ENCODE results near the gene ASCC1. TPM values are rescaled to one million over a fixed set of nuclear protein-coding genes. Genes with fewer than 3 reads are reported as not detected.

ASCC1 gene
- total and polyA plus RNA-seq, 2 of the 13 experiments (the other 11 are each of a cell fraction or from before 2014, with no cell fraction given), result 21.6 to 30.1 TPM

DNA sequence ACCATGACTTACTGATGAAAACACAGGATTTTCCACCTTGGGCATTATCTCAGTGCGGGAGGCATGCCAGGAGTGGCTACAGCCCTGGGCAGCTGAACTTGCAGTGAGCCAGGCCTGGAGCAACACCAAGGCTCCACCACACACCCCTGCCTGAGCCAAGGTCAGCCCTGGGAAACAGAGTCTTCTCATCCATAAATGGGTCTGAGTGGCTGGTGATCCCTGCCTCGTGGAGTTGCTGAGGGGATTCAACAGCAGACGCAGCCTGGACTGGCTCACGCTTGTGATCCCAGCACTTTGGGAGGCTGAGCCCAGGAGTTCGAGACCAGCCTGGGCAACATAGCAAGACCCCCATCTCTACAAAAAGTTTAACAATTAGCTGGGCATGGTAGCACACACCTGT is 160.0 kb downstream of the ASCC1 start (continued):
- TF ChIP-seq MYPOP (CRISPR knock-in tag; IDR thresholded peaks at IDR 0.05), result 0 out of 2 replicates have a peak, but pooled peaks have one; percentile 4
- peak; percentile 56; the same call in 1 of the 2 replicates for TF ChIP-seq ZNF629 (CRISPR knock-in tag; conservative IDR thresholded peaks at IDR 0.05)

DNA sequence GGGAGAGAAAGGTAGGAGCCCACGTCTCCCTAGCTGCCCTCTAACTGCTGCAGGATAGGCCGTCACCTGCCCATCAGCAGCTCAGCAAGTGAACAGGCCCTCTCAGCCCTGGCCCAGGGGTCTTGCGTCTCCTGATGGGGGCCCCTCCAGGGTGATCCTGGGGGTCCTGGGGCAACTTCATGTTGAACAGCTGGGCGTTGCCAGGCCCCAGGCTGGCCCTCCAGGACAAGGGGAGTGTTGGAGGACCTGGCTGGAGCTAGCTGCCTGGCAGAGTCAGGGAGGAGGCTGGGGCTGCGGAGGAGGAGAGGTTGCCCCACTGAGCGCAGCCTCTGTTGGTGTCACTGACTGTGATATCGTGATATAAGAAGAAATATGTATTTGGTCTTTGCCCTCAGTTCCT is 162.4 kb downstream of the ASCC1 start:
- FAIRE-seq (no peak), ATAC-seq (no peak), DNase-seq (ENCODE audit: low spot score) (no peak)
- H3K4me1 ChIP-seq (ENCODE audit: insufficient read depth, low read length), result peaks cover 81% of the 10 kb centered on the region
- H3K27ac ChIP-seq (ENCODE audit: extremely low read length, insufficient read depth, low read length), result no peak overlapping the region
- no TSS peak for BruUV-seq (replicated peaks)
- TF ChIP-seq RAD21 (CRISPR knock-in tag; IDR thresholded peaks at IDR 0.05), result no peak
- TF ChIP-seq ZSCAN21 (CRISPR knock-in tag; IDR thresholded peaks at IDR 0.05; ENCODE audit: borderline replicate concordance), result no peak
- TF ChIP-seq ZFP37 (CRISPR knock-in tag; IDR thresholded peaks at IDR 0.05; ENCODE audit: borderline replicate concordance), result no peak
- no peak for TF ChIP-seq PLSCR1 (CRISPR knock-in tag; IDR thresholded peaks at IDR 0.05; ENCODE audit: borderline replicate concordance)
- no peak for TF ChIP-seq DBP (CRISPR knock-in tag; IDR thresholded peaks at IDR 0.05; ENCODE audit: not compliant biosample characterization)
- no peak for TF ChIP-seq ZFP36L1 (CRISPR knock-in tag; IDR thresholded peaks at IDR 0.05)
- no peak for TF ChIP-seq SSRP1 (CRISPR knock-in tag; IDR thresholded peaks at IDR 0.05)
- no peak for TF ChIP-seq RXRA (CRISPR knock-in tag; IDR thresholded peaks at IDR 0.05)
- no peak for TF ChIP-seq ASH2L (IDR thresholded peaks at IDR 0.05; ENCODE audit: insufficient read length, low read depth, low read length)
- TF ChIP-seq SYNCRIP (IDR thresholded peaks at IDR 0.05; ENCODE audit: insufficient read depth, low read depth, low read length), result no peak
- TF ChIP-seq FOXK2 (IDR thresholded peaks at IDR 0.05), result no peak
- TF ChIP-seq CBX5 (CRISPR knock-in tag; IDR thresholded peaks at IDR 0.05; ENCODE audit: borderline replicate concordance), result no peak
- WGBS (ENCODE audit: low lambda C conversion rate), result 72% methylated on average over 2 of the region's 7 CpGs
- ChIA-PET CTCF (ENCODE audit: low intra/inter-chr PET ratio, low total read pairs) (no interaction called here), POLR2A (interaction anchor here (0.7 to 2.2 kb wide), 4 partner anchors 9 to 268 kb away, joined by 3 to 5 read pairs (median 4); no protein-coding TSS in a partner anchor)
- H3K4me3 ChIP-seq (replicated peaks in 1 of 3; ENCODE audit: insufficient read depth in 1 of 3, low read depth in 2 of 3, low read length in 3 of 3), result no peak overlapping the region
- no peaks in the 10 kb centered on the region for H3K36me3 ChIP-seq (replicated peaks in 1 of 2; ENCODE audit: control insufficient read depth in 1 of 2, insufficient read depth in 2 of 2, low read length in 2 of 2)
- H3K4me2 ChIP-seq (ENCODE audit: low read depth, low read length), result no peak overlapping the region
- no peak overlapping the region for H2AFZ ChIP-seq (ENCODE audit: low read length)
- H3K27me3 ChIP-seq (ENCODE audit: control insufficient read depth in 1 of 2, insufficient read depth in 2 of 2, low read length in 2 of 2), result no peaks in the 10 kb centered on the region
- in situ Hi-C loops (cut with HindIII; ENCODE audit: extremely low pct_ligation_motif_present, low pct_unique_long_range_greater_than_20kb) (no loop called here), intact Hi-C loops (cut with micrococcal nuclease; ENCODE audit: unreplicated experiment) (no loop called here)
- no peak overlapping the region for H3K9ac ChIP-seq (ENCODE audit: insufficient read depth, low read depth, low read length)
- H4K20me1 ChIP-seq (ENCODE audit: insufficient read depth, low read length), result no peaks in the 10 kb centered on the region
- peaks cover 5% of the 10 kb centered on the region; the same call in 1 of the 2 replicates for H3K9me3 ChIP-seq (ENCODE audit: low read length)
- H3K79me2 ChIP-seq (ENCODE audit: insufficient read depth, low read length), result no peaks in the 10 kb centered on the region

Data from HepG2 (cell line).